Pancreas (tissue), 10 donors: ENCODE data around the gene AGFG2. TPM values are rescaled to one million over a fixed set of nuclear protein-coding genes. Genes with fewer than 3 reads are reported as not detected.

Experiments
- ATAC-seq, 4 donors: fragments of 200-7000 bp; cut with Tn5 transposase; one replicate each; pipeline versions ENCODE4 v1.8.0 to v1.9.1; 2020; ENCODE audit warnings: mild to moderate bottlenecking in 4 of 4, moderate library complexity in 4 of 4
- DNase-seq, 6 donors: peaks; one replicate each; pipeline ENCODE4 v3.0.0-alpha.2; 2020
- FAIRE-seq: peaks from 2 replicates; lab custom pipeline; 2012; peaks lifted over from hg19 to GRCh38; lab: Jason Lieb, UNC
- H3K27ac ChIP-seq, 4 donors: fragments of 200-600 bp; sonication (generic); 1 replicate in 3 of 4; 2 replicates in 1 of 4; pipeline versions ENCODE4 v1.5.0 to v1.8.0; 2020
- H3K27me3 ChIP-seq, 4 donors: fragments of 200-600 bp; one replicate each; pipeline ENCODE4 v1.8.0; 2021
- H3K36me3 ChIP-seq, 3 donors: fragments of 200-600 bp; sonication (generic) in 1 of 3; one replicate each; pipeline versions ENCODE4 v1.5.0 to v1.8.0; 2020 to 2021
- H3K4me1 ChIP-seq, 3 donors: fragments of 200-600 bp; one replicate each; pipeline ENCODE4 v1.8.0; 2021
- H3K4me3 ChIP-seq, 4 donors: fragments of 200-600 bp; sonication (generic) in 2 of 4; one replicate each; pipeline versions ENCODE4 v1.5.0 to v1.8.0; 2020 to 2021
- H3K9me3 ChIP-seq, 4 donors: fragments of 200-600 bp; one replicate each; pipeline ENCODE4 v1.8.0; 2021
- WGBS, 2 donors: extraction: QIAGEN DNeasy Blood & Tissue Kit; methylation state at CpG; one replicate each; pipeline ENCODE4 v1.1.7; 2013; 5-methylcytosine and 5-hydroxymethylcytosine counted together
- intact Hi-C, 3 donors: fragments of 100-400 bp; cut with DNase I; formaldehyde crosslinking; loops; one replicate each; pipeline versions ENCODE4 v1.11.1 to v1.14.2; 2022
- polyA plus RNA-seq, 2 donors: library from polyadenylated mRNA; stranded (reverse); fragments of 200-250 nt; gene quantifications; one replicate each; pipeline ENCODE4 v1.2.3, GENCODE V29; 2013
- total RNA-seq, 6 donors: library from RNA; stranded (reverse); fragmentation: NEBNext Ultra II Directional in 4 of 6; extraction: Animal tissue kit (Norgen Biotek cat#: 25700) in 4 of 6; gene quantifications; one replicate each; pipeline versions ENCODE4 v1.2.1 to v1.2.4, GENCODE V29; 2021 to 2023
- TF ChIP-seq, protein P1 (sequence below), 4 donors: fragments of 200-600 bp; sonication (generic) in 3 of 4; IDR thresholded peaks; one replicate each; pipeline versions ENCODE4 v1.5.0 to v1.8.0; 2021; ENCODE audit warnings: antibody characterized with exemption in 4 of 4
- donor health status: healthy with polysubstance abuse.
- donor health status: DM: no; HTN: no; CAD: no; lungs with moderate emphysema.
- donor health status: DM: no; HTN: no; CAD: no.
- donor health status: control.
- donor health status: control.
- donor health status: Bipolar disorder and iron deficiency.
- donor health status: DM: yes; HTN: yes; CAD: no.
- donor health status: DM: no; HTN: no; CAD: no.
- donor health status: DM: no; HTN: no; CAD: no.
- donor health status: DM: yes; HTN: yes; CAD: no.

The AGFG2 gene
- total and polyA plus RNA-seq, 8 donors, result 13.6 to 41.0 (median 24.6) TPM

DNA sequence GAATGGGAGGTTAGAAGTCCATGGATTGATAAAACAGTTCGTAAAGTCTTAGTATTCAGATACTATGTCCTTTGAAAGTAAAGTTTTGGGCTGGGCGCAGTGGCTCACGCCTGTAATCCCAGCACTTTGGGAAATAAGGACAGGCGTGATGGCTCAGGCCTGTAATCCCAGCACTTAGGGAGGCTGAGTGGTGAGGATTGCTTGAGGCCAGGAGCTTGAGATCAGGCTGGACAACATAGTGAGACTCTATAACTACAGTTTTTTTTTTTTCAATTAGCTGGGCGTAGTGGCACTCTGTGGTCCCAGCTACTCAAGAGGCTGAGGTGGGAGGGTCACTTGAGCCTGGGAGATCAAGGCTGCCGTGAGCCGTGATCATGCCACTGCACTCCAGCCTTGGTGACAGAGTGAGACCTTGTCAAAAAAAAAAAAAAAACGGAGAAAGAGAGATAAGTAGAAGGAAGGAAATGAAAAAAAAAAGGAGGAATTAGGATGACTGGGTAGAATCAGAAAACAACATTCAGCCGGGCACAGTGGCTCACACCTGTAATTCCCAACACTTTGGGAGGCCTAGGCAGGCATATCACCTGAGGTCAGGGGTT, 25.7 kb upstream of the AGFG2 start:
- Histone ChIP-seq H3K9me3 (no peaks in the 10 kb centered on the region), H3K27me3 (no peaks in the 10 kb centered on the region), H3K4me1 (no peaks in the 10 kb centered on the region), H3K27ac (no peak overlapping the region), H3K4me3 (no peak overlapping the region), H3K36me3 (no peaks in the 10 kb centered on the region)
- no peak for FAIRE-seq
- WGBS, 2 donors, result 77 to 78% methylated on average over 9 of the region's 9 CpGs
- TF ChIP-seq, protein P1, sequence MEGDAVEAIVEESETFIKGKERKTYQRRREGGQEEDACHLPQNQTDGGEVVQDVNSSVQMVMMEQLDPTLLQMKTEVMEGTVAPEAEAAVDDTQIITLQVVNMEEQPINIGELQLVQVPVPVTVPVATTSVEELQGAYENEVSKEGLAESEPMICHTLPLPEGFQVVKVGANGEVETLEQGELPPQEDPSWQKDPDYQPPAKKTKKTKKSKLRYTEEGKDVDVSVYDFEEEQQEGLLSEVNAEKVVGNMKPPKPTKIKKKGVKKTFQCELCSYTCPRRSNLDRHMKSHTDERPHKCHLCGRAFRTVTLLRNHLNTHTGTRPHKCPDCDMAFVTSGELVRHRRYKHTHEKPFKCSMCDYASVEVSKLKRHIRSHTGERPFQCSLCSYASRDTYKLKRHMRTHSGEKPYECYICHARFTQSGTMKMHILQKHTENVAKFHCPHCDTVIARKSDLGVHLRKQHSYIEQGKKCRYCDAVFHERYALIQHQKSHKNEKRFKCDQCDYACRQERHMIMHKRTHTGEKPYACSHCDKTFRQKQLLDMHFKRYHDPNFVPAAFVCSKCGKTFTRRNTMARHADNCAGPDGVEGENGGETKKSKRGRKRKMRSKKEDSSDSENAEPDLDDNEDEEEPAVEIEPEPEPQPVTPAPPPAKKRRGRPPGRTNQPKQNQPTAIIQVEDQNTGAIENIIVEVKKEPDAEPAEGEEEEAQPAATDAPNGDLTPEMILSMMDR (IDR thresholded peaks at IDR 0.05), result no peak
- intact Hi-C loops, result no loop called here
- ATAC-seq, result no peak
- DNase-seq, result no peak

DNA sequence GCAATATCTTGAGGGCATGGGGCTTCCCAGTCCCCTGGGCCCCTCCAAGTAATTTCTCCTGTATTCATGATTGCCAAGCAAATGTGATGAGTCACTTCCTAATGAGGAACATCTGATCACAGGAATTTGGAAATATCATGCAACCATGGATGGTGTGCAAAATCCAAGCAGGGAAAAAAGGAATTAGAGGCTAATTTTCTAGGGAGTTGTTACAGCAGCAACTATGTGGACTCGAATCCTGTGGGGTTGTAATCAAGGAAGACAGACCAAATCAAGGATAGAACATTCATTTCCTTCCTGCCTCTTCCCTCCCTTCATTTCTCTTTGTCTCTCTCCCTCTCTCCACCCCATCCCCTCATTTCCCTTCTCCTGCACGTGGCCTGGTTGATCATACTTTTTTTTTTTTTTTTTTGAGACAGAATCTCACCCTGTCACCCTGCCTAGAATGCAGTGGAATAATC, 23.9 kb upstream of the AGFG2 start:
- WGBS, 2 donors, result 35 to 51% methylated on average over 2 of the region's 2 CpGs
- TF ChIP-seq, protein P1 (IDR thresholded peaks at IDR 0.05), result no peak
- intact Hi-C loops, result no loop called here
- DNase-seq (no peak), FAIRE-seq (no peak), ATAC-seq (peak in 1 of 4 donors; percentile 45)
- H3K4me1 ChIP-seq, result no peaks in the 10 kb centered on the region
- H3K9me3 ChIP-seq, result no peaks in the 10 kb centered on the region
- H3K27me3 ChIP-seq, result no peaks in the 10 kb centered on the region
- no peak overlapping the region for H3K27ac ChIP-seq
- H3K36me3 ChIP-seq, result no peaks in the 10 kb centered on the region
- H3K4me3 ChIP-seq, result no peak overlapping the region

DNA sequence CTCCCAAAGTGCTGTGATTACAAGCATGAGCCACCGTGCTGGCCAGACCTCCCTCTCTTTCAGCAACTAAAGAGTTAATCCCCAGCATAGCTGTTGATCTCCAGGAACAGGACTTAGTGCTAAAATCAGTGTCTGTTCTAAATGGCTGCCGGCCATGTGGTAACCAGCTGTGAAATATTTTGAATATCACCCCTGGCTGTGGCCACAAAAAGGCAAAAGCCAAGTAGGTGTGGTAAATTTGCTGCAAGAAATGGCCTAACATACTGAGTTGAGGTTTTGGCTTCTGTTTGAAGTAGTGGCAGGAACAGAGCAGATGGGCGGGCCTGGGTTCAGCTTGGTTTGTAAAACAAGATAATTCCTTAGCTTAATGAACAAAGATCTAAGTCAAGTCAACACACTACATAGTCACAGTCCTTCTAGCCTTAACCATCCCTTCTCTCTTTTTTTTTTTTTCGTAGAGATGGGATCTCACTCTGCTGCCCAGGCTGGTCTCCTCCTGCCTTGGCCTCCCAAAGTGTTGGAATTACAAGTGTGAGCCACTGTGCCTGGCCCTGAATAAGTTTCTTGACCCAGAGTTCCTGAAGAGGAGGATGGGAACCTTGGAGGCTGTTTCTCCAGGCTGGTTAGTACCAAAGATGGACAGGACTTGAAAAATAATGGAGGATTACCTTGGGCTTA, 22.7 kb upstream of the AGFG2 start:
- Histone ChIP-seq H3K9me3 (no peaks in the 10 kb centered on the region), H3K36me3 (no peaks in the 10 kb centered on the region), H3K27ac (no peak overlapping the region), H3K4me3 (no peak overlapping the region), H3K27me3 (no peaks in the 10 kb centered on the region), H3K4me1 (no peaks in the 10 kb centered on the region)
- DNase-seq (no peak), ATAC-seq (peak in 3 of 4 donors; percentile 35 to 75 (median 48)), FAIRE-seq (no peak)
- WGBS, 2 donors, result 66 to 78% methylated on average over 4 of the region's 4 CpGs
- TF ChIP-seq, protein P1 (IDR thresholded peaks at IDR 0.05), result no peak
- intact Hi-C loops, result no loop called here

DNA sequence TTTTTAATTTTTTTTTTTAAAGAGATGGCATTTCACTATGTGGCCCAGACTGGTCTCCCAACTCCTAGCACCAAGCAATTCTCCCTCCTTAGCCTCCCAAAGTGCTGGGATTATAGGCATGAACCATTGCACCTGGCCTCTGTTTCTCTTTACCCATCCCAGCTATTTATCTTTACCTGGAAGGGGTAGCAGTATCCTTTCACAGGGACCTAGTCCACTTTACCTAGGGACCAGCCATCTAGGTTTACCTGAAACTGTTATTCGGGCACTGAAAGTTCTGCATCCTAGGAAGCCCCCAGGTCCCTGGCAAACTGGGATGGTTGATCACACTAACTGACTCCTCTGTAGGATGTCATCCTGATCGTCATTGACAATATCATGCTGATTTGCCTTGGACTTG, 21.7 kb upstream of the AGFG2 start:
- H3K4me1 ChIP-seq, result no peaks in the 10 kb centered on the region
- TF ChIP-seq, protein P1 (IDR thresholded peaks at IDR 0.05), result no peak
- no peaks in the 10 kb centered on the region for H3K36me3 ChIP-seq
- DNase-seq, result no peak
- no peaks in the 10 kb centered on the region for H3K9me3 ChIP-seq
- no peaks in the 10 kb centered on the region for H3K27me3 ChIP-seq
- no peak for FAIRE-seq
- H3K4me3 ChIP-seq, result no peak overlapping the region
- intact Hi-C loops, result no loop called here
- no peak for ATAC-seq
- WGBS, 2 donors, result 63 to 77% methylated on average over 2 of the region's 2 CpGs
- no peak overlapping the region for H3K27ac ChIP-seq

DNA sequence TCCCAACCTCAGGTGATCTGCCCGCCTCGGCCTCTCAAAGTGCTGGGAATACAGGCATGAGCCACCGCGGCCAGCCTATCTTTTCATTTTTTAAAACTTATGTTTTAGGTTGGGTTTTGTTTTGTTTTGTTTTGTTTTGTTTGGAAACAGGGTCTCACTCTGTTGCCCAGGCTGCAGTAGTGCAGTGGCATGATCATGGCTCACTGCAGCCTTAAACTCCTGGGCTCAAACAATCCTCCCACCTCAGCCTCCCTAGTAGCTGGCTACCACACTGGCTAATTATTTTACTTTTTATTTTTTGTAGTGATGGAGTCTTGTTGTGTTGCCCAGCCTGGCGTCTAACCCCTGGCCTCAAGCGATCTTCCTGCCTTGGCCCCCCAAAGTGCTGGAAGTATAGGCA, 19.4 kb upstream of the AGFG2 start:
- Histone ChIP-seq H3K4me1 (no peaks in the 10 kb centered on the region), H3K36me3 (no peaks in the 10 kb centered on the region), H3K27me3 (no peaks in the 10 kb centered on the region), H3K27ac (no peak overlapping the region), H3K9me3 (no peaks in the 10 kb centered on the region), H3K4me3 (no peak overlapping the region)
- FAIRE-seq (no peak), DNase-seq (no peak), ATAC-seq (no peak)
- intact Hi-C loops, result no loop called here
- TF ChIP-seq, protein P1 (IDR thresholded peaks at IDR 0.05), result no peak
- 82 to 85% methylated on average over 6 of the region's 6 CpGs for WGBS, 2 donors
